Mammary epithelial cell (primary cell): ENCODE results near the gene CPT1C.

Source experiments
- CTCF ChIP-seq, 2 donors: IDR thresholded peaks in 1 of 2; conservative IDR thresholded peaks in 1 of 2; 2 replicates each; pipeline ENCODE4 v1.5.1; 2011 to 2012; ENCODE audit warnings: inconsistent platforms in 2 of 2, low read length in 2 of 2, mild to moderate bottlenecking in 2 of 2, control low read depth in 1 of 2, low read depth in 1 of 2; ENCODE audit not compliant: insufficient read depth in 1 of 2; ENCODE audit errors: extremely low read depth in 1 of 2
- EZH2 ChIP-seq: IDR thresholded peaks from 2 replicates; pipeline ENCODE4 v1.6.1; 2012; ENCODE audit warnings: low read length, inconsistent platforms, borderline replicate concordance

- no peak for TF ChIP-seq CTCF (conservative IDR thresholded peaks at IDR 0.05 in 1 of 2, IDR thresholded peaks at IDR 0.05 in 1 of 2; ENCODE audit: extremely low read depth in 1 of 2, insufficient read depth in 1 of 2, low read depth in 1 of 2, low read length in 2 of 2)
- no peak for TF ChIP-seq EZH2
These were observed 38.9 kb upstream of the CPT1C start for GRCh38 chr19:49651820-49652550.
